NCI-H1930 (cell line): ENCODE results near the gene ASB18.
"Not testable (repeated sequence)": the region's sequence is repeated elsewhere in the genome, so short reads cannot be mapped to it uniquely, and the experiment has no call there.

ENCODE experiments used
- DNase-seq, 2 experiments: peaks; one replicate each; lab custom pipeline; 2025; lab: John Stamatoyannopoulos, UW

Gene ASB18, protein sequence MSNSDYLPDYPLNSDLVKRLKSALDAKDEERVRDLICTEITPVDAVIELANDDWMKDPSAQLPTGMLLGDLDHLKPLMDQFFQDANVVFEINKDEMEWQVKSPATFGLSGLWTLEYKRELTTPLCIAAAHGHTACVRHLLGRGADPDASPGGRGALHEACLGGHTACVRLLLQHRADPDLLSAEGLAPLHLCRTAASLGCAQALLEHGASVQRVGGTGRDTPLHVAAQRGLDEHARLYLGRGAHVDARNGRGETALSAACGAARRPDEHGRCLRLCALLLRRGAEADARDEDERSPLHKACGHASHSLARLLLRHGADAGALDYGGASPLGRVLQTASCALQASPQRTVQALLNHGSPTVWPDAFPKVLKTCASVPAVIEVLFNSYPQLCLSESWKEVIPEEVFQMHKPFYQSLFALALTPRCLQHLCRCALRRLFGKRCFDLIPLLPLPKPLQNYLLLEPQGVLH

DNA sequence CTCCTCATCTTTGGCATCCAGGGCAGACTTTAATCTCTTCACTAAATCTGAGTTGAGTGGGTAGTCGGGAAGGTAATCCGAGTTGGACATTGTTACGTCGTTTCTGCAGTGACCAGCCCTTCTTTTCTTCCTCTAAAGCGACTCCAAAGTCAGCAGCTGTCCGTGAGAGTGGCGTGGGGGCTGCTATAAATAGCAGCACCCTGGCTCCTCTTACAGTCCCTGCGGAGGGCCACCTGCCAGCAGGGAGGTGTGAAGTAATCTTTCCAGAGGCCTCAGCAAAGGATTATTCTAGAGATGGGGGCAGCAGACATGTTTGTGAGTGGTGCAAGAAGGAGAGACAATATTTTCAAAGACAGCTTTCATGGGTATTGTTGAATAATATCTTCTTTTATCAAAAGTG lies at the start of gene ASB18:
Gene ASB18, minus strand, starts transcription at position 151 of the 400 bp plus-strand sequence. Its CDS starts 61 bp downstream, at position 90.
- DNase-seq, result no peak

- no peak for DNase-seq
Observed at GRCh38 chr2:236311286-236311685, 47.1 kb upstream of the ASB18 start.

GRCh38 chr2:236309669-236310029 lies 45.4 kb upstream of the ASB18 start:
- DNase-seq, result peak in 1 of 2 experiments; percentile 11

DNA sequence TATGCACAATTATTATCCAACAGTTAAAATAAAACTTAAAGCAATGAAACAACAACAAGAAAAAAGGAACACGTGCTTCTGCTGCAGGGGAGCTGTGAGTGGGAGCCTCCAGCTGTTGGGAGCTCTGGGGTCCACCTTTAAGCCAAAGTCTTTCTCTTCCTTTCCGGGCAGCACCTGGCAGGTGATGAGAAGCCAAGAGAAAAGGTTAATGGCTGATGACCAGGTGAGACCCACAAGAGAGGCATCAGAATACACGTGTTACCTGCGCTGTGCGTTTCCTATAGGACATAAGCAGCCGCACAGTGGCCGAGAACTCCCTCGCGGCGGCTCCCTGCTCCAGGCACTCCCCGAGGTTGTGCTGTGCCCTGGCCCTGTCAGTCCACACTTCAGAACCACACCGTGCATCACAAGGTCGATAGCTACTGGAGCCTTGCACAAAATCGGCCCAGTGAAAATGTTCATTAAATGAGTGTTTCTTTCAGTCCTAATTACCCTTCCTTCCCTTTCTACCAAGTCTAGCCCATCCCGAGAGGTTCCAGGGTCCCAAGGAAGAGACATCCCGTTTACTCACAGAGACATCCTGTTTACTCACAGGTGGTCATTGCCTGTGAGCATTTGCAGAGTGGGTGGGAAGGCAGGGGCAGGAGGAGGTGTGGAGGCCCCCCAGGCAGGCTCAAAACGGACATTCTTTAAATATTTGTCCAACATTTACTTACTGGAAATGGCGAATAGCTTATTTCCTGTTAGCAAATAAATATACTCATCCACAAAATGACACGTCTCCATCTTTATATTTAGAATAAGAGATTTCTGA lies 44.9 kb upstream of the ASB18 start:
- no peak for DNase-seq

DNA sequence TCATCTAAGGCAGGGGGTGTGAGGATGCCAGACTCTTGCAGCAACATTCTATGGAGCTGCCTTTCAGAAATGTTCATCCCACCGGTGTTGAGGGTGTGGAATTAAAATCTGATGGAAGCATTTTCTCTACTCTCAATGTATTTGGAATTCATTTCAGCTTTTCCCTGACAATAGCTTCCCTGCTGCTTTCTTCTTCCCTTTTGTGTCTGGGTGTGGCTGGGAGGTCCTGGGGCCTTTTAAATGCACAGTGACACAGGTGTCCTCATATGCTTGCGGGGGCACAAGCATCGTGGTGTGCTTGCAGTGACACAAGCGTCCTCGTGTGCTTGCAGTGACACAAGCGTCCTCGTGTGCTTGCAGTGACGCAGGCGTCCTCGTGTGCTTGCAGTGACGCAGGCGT lies 43.4 kb upstream of the ASB18 start:
- DNase-seq, result no peak

DNA sequence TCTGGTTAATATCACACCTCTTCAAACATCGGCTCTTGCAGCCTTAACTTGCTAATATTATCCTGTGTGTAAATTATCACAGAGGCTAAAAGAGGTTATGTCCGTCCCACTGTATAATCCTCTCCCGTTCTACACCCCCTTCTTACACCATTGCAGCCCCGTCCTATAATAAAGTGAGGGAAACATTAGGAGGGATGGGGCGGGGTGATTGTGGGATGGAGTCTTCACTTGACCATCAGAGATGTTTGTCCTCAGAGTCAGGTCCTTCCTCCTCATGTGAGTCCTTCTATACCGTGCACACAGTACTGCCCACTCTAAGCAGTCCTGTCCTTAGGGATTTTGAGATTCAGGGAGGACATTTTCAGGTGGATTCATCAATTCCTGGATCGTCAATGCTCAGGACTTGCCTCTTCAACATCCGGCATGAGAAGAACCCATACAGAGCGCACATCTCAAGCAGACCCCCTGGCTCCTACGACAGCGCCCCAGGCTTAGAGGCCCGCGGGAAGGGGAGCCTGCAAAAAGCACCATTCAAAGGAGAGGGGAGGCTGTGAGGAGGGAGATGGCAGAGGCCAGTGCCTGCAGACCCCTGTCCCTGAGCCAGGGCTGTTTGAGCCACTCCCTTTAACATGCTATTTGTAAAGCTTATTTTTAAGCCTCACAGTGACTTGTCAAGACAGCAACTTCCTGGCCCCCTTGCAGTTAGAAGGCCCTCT lies 42.8 kb upstream of the ASB18 start:
- no peak for DNase-seq

- DNase-seq, result no peak
Observed at GRCh38 chr2:236305964-236306605, 41.9 kb upstream of the ASB18 start.

DNA sequence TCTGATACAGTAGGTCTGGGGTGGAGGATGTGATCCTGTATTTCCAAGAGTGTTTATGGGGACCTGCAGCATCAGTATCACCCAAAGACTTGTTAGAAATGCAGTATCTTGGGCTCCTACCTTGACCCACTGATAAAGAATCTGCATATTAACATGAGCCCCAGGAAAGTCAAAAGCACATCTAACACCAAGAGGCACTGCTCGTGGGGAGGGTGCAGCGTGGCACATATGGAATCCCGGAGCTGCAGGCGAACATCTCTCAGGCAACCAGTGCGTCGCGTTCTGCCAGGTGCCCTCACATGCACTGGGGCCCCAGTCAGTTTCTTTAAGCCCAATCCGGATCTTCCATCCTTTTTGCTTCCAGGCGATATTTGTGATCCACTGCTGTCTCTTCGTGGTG lies 41.3 kb upstream of the ASB18 start:
- DNase-seq, result no peak

DNA sequence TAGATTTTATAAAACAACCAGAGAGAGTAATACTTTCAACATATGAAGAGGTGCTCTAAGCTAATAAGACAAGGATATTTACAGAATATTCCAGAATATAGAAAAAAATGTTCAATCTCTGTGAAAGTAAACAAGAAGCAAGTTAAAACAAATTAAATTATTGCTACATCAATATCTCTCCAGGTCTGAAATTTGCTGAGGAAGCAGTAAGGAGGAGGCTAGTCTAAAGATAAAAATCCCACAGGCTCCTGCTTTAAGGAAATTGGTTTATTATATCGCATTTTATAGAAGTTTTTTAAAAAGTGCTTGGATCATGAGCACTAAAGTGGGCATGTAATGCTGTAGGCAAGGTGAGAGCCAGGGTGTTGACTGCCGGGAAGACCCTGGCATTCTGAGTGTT lies 39.7 kb upstream of the ASB18 start:
- DNase-seq, result no peak

DNA sequence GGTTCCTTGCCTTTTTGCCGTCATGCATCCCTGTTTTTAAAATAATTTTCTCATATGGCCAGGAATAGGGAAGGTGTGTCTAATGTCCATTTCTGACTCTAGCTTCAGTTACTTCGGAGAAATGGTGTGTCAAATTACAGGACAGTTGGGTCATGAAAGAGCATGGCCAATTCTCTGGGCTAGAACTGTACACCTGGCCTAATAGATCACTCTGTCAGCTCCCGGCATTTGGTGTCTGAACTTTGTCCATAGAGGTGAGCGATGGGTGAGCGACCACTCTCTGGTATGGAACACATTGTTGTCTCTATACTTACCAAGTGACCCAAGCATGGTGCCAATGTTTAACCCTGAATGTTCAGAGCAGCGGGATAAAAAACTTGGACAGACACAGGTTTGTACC lies 38.3 kb upstream of the ASB18 start:
- no peak for DNase-seq

GRCh38 chr2:236298924-236299475 lies 34.8 kb upstream of the ASB18 start:
- no peak for DNase-seq

DNA sequence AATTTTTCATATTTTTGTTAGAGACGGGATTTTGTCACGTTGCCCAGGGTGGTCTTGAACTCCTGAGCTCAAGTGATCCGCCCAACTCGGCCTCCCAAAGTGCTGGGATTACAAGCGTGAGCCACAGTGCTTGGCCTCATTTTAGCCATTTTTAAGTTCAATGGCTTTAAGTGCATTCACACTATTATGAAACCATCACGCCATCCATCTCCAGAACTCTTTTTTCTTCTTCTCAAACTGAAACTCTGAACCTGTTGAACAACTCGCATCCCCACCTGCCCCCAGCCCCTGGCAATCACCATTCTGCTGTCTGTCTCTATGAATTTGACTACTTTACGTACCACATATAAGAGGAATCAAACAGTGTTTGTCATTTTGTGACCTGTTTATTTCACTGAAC lies 31.3 kb upstream of the ASB18 start:
- DNase-seq, result no peak

- no peak for DNase-seq
Observed at GRCh38 chr2:236294647-236295046, 30.4 kb upstream of the ASB18 start.

DNA sequence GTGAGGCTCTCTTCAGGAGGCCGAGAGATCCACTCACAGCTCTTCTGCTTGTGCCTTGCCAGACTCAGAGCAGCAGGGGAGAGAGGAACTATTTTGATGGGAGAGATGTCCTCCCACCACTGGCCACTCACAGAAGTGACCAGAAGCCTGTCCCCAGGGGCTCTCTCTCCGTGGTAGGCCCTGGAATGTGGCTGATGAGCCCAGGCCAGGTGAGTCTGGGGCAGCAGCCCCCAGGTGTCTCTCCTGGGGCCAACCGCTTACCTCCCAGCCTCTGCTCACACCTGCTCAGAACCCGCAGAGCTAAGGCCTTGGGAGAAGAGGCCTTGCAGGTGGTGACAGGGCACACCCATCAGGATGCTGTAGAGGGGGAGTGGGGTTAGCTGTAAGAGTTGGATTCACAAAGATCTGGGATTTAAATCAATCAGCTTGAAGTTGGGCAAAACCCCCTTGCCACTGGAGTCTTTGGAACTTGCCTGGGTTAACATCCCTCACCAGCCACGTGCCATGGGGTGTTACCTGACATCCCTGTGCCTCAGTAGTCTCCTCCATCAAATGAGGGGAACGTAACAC lies 29.1 kb upstream of the ASB18 start:
- no peak for DNase-seq

GRCh38 chr2:236291911-236292310 lies 27.7 kb upstream of the ASB18 start:
- DNase-seq, result no peak

DNA sequence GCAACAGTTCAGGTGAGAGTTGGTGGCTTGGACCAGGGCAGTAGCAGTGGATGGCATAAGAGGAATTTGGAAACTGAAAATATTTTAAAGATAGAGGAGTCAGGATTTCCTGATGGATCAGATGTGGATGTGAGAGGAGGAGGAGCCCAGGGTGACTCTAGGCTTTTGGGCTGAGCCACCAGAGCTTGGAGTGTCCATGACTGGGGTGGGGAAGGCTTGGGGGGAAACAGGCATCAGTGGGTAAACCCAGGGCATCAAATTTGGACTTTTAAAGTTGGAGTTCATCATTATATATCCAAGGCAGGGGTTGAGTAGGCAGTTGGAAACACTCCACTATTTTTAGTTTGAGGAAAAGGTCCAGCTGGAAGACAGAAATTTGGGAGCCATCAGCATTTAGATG lies 27.3 kb upstream of the ASB18 start:
- DNase-seq, result no peak

GRCh38 chr2:236290742-236291425 lies 26.7 kb upstream of the ASB18 start:
- DNase-seq, result no peak

- no peak for DNase-seq
Observed at GRCh38 chr2:236289766-236290462, 25.7 kb upstream of the ASB18 start.

- DNase-seq, result not testable (repeated sequence)
Observed at GRCh38 chr2:236288373-236288772, 24.2 kb upstream of the ASB18 start.

DNA sequence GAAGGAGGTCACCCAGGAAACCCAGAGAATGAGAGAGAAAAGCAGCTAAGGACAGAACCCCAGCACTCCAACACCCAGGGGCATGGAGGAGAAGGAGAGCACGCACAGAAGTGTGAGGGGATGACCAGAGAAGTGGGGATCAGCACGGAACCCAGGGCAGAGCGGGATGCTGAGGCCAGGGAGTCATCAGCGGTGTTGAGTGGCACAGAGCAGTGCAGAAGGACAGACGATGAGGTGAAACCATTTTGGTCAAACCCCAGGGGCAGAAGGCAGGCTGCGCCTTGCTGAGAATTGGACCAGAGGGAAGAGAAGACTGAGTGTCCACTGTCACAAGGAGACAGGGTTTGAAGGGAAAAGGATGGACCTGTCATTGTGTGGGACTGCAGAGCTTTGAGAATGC lies 23.4 kb upstream of the ASB18 start:
- DNase-seq, result no peak
